SK-N-SH (cell line): ENCODE data around the gene RANBP10. TPM values are rescaled to one million over a fixed set of nuclear protein-coding genes. Genes with fewer than 3 reads are reported as not detected.

Source experiments
- CTCF ChIA-PET: fragments of 300-600, 350-600 bp; formaldehyde crosslinking; extraction: SDS; loops from one replicate; lab custom pipeline; 2021; lab: Yijun Ruan, JAX
- POLR2A ChIA-PET: fragments of 350-600 bp; sonication (Branson Sonifier 250); formaldehyde crosslinking; extraction: SDS; loops from one replicate; lab custom pipeline; 2020; ENCODE audit warnings: antibody characterized with exemption, inconsistent platforms; lab: Yijun Ruan, JAX
- DNase-seq: peaks from one replicate; pipeline ENCODE4 v3.0.0; 2012
- H2AFZ ChIP-seq: fragments of 200-600 bp; sonication (generic); 2 replicates; pipeline ENCODE4 v1.8.1; 2016; ENCODE audit warnings: antibody characterized with exemption, mild to moderate bottlenecking, low read depth
- H3F3A ChIP-seq: fragments of 200-600 bp; sonication (generic); replicated peaks from 2 replicates; pipeline ENCODE3; 2016; ENCODE audit warnings: antibody characterized with exemption, mild to moderate bottlenecking; ENCODE audit not compliant: insufficient read depth
- H3K27ac ChIP-seq, 2 experiments: fragments of 200-500 bp in 1 of 2; fragments of 200-600 bp in 1 of 2; sonication (Bioruptor generic) in 1 of 2; sonication (generic), shearing (Covaris generic) in 1 of 2; 2 replicates each; pipeline versions ENCODE4 v1.5.1 to v1.6.1; 2014 to 2016; ENCODE audit warnings: low read depth in 2 of 2, inconsistent platforms in 1 of 2, low read length in 1 of 2, mild to moderate bottlenecking in 1 of 2, mixed read lengths in 1 of 2
- H3K27me3 ChIP-seq: fragments of 200-600 bp; sonication (generic), shearing (Covaris generic); 2 replicates; pipeline ENCODE4 v1.6.1; 2016; ENCODE audit warnings: mixed run types; ENCODE audit not compliant: insufficient read depth
- H3K36me3 ChIP-seq, 2 experiments: fragments of 200-500 bp in 1 of 2; fragments of 200-600 bp in 1 of 2; sonication (Bioruptor generic) in 1 of 2; sonication (generic) in 1 of 2; replicated peaks in 1 of 2; 2 replicates each; pipeline versions ENCODE3 to v1.5.1; 2014 to 2016; ENCODE audit warnings: low read length in 1 of 2, mild to moderate bottlenecking in 1 of 2; ENCODE audit not compliant: insufficient read depth in 2 of 2, control insufficient read depth in 1 of 2
- H3K4me1 ChIP-seq, 2 experiments: fragments of 200-500 bp in 1 of 2; fragments of 200-600 bp in 1 of 2; sonication (Bioruptor generic) in 1 of 2; sonication (generic), shearing (Covaris generic) in 1 of 2; 2 replicates each; pipeline versions ENCODE4 v1.5.1 to v1.6.1; 2014 to 2016; ENCODE audit warnings: low read depth in 1 of 2, low read length in 1 of 2, mixed run types in 1 of 2; ENCODE audit not compliant: insufficient read depth in 2 of 2, control insufficient read depth in 1 of 2
- H3K4me2 ChIP-seq: fragments of 200-600 bp; sonication (generic), shearing (Covaris generic); 2 replicates; pipeline ENCODE4 v1.6.1; 2017; ENCODE audit warnings: mixed run types
- H3K4me3 ChIP-seq, 2 experiments: fragments of 200-500 bp in 1 of 2; fragments of 200-600 bp in 1 of 2; sonication (Bioruptor generic) in 1 of 2; sonication (generic), shearing (Covaris generic) in 1 of 2; 2 replicates each; pipeline versions ENCODE4 v1.5.1 to v1.8.1; 2014 to 2016; ENCODE audit warnings: low read depth in 2 of 2, inconsistent platforms in 1 of 2, low read length in 1 of 2, mild to moderate bottlenecking in 1 of 2, mixed read lengths in 1 of 2, moderate library complexity in 1 of 2
- H3K79me2 ChIP-seq: fragments of 200-600 bp; sonication (generic); 2 replicates; pipeline ENCODE4 v1.8.1; 2017; ENCODE audit warnings: mild to moderate bottlenecking; ENCODE audit not compliant: insufficient read depth
- H3K9ac ChIP-seq: fragments of 200-600 bp; sonication (generic); 2 replicates; pipeline ENCODE4 v1.6.1; 2017; ENCODE audit warnings: mixed run types
- H3K9me2 ChIP-seq: fragments of 200-600 bp; sonication (generic); 2 replicates; pipeline ENCODE4 v1.6.1; 2017; ENCODE audit warnings: mixed run types
- H3K9me3 ChIP-seq: fragments of 200-600 bp; sonication (generic); 2 replicates; pipeline ENCODE4 v1.6.1; 2017; ENCODE audit warnings: mixed run types, mild to moderate bottlenecking, moderate library complexity
- H4K20me1 ChIP-seq: fragments of 200-600 bp; sonication (generic); 2 replicates; pipeline ENCODE4 v1.6.1; 2017; ENCODE audit warnings: mild to moderate bottlenecking, mixed run types; ENCODE audit not compliant: insufficient read depth
- FOXM1 ChIP-seq: IDR thresholded peaks from 2 replicates; pipeline ENCODE4 v1.4.0; 2012; ENCODE audit warnings: low read depth, mild to moderate bottlenecking
- WGBS: methylation state at CpG from one replicate; pipeline ENCODE4 v1.1.6; 2017; ENCODE audit warnings: low lambda C conversion rate; 5-methylcytosine and 5-hydroxymethylcytosine counted together
- polyA plus RNA-seq, 3 experiments: library from polyadenylated mRNA; depleted of rRNA; stranded (reverse); fragments of >200 nt; gene quantifications; 2 replicates each; pipeline ENCODE4 v1.2.3, GENCODE V29; 2012
- TF ChIP-seq, protein P1 (sequence below): IDR thresholded peaks from 2 replicates; pipeline ENCODE4; 2012
- TF ChIP-seq, protein P2 (sequence below): fragments of 200-600 bp; sonication (generic); IDR thresholded peaks from 2 replicates; pipeline ENCODE4 v1.6.1; 2017; ENCODE audit warnings: antibody characterized with exemption, mild to moderate bottlenecking, moderate library complexity
- TF ChIP-seq, protein P3 (sequence below): IDR thresholded peaks from 2 replicates; pipeline ENCODE4 v1.4.0; 2012; ENCODE audit warnings: low read depth

Gene RANBP10
- polyA plus RNA-seq, 1 of the 3 experiments (the other 2 are of a cell fraction): 12.1 TPM

GRCh38 chr16:67685388-67686112 is 120.8 kb downstream of the RANBP10 start:
- Histone ChIP-seq H3K9me2 (no peaks in the 10 kb centered on the region), H3K27ac (no peak overlapping the region), H3K9me3 (no peaks in the 10 kb centered on the region), H2AFZ (no peak overlapping the region), H3K36me3 (peaks cover 14 to 20% of the 10 kb centered on the region in 2 experiments), H3K4me2 (no peak overlapping the region)
- CTCF ChIA-PET: interaction anchor here (1.3 to 1.8 kb wide), 2 partner anchors 13 to 131 kb away, joined by 4 to 6 read pairs; no protein-coding TSS in a partner anchor
- POLR2A ChIA-PET: no interaction called here
- TF ChIP-seq, protein P1, sequence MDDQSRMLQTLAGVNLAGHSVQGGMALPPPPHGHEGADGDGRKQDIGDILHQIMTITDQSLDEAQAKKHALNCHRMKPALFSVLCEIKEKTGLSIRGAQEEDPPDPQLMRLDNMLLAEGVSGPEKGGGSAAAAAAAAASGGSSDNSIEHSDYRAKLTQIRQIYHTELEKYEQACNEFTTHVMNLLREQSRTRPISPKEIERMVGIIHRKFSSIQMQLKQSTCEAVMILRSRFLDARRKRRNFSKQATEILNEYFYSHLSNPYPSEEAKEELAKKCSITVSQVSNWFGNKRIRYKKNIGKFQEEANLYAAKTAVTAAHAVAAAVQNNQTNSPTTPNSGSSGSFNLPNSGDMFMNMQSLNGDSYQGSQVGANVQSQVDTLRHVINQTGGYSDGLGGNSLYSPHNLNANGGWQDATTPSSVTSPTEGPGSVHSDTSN: no peak
- TF ChIP-seq, all 33 proteins: peak for 0
- no peaks in the 10 kb centered on the region for H4K20me1 ChIP-seq
- H3K9ac ChIP-seq: no peak overlapping the region
- DNase-seq: no peak
- H3F3A ChIP-seq: peaks cover 4% of the 10 kb centered on the region
- H3K79me2 ChIP-seq: peaks cover 10% of the 10 kb centered on the region; the same call in 1 of the 2 replicates
- no peaks in the 10 kb centered on the region for H3K4me1 ChIP-seq
- no peaks in the 10 kb centered on the region for H3K27me3 ChIP-seq
- WGBS: 91% methylated on average over 13 of the region's 17 CpGs
- H3K4me3 ChIP-seq: no peak overlapping the region

DNA sequence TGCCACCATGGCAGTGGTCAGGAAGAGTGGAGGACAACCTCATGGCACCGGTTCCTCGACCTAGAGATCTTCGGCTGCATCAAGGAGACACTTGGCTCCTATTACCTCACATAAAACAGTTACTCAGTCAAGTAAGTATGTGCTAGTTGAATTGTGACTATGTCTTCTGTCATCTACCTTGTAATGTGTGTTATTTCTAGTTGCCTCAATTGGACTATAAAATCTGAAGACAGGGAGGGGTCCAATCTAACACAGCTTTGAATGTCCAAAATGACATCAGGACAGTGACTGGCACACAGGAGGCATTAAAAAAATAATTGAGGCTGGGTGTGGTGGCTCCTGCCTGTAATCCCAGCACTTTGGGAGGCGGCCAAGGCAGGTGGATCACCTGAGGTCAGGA is 122.6 kb downstream of the RANBP10 start:
- no peaks in the 10 kb centered on the region for H3K4me1 ChIP-seq
- H3K4me3 ChIP-seq: no peak overlapping the region
- CTCF ChIA-PET: interaction anchor here (1.4 to 4.2 kb wide), 2 partner anchors 11 to 16 kb away, joined by 3 to 23 read pairs; no protein-coding TSS in a partner anchor
- 86% methylated on average over 4 of the region's 4 CpGs for WGBS
- no peak overlapping the region for H3K27ac ChIP-seq
- no peaks in the 10 kb centered on the region for H3K9me2 ChIP-seq
- TF ChIP-seq FOXM1: no peak
- TF ChIP-seq, protein P2, sequence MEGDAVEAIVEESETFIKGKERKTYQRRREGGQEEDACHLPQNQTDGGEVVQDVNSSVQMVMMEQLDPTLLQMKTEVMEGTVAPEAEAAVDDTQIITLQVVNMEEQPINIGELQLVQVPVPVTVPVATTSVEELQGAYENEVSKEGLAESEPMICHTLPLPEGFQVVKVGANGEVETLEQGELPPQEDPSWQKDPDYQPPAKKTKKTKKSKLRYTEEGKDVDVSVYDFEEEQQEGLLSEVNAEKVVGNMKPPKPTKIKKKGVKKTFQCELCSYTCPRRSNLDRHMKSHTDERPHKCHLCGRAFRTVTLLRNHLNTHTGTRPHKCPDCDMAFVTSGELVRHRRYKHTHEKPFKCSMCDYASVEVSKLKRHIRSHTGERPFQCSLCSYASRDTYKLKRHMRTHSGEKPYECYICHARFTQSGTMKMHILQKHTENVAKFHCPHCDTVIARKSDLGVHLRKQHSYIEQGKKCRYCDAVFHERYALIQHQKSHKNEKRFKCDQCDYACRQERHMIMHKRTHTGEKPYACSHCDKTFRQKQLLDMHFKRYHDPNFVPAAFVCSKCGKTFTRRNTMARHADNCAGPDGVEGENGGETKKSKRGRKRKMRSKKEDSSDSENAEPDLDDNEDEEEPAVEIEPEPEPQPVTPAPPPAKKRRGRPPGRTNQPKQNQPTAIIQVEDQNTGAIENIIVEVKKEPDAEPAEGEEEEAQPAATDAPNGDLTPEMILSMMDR: no peak
- TF ChIP-seq, protein P3, sequence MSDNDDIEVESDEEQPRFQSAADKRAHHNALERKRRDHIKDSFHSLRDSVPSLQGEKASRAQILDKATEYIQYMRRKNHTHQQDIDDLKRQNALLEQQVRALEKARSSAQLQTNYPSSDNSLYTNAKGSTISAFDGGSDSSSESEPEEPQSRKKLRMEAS: no peak
- H4K20me1 ChIP-seq: no peaks in the 10 kb centered on the region
- H3K9ac ChIP-seq: no peak overlapping the region
- peaks cover 4% of the 10 kb centered on the region for H3F3A ChIP-seq
- H3K36me3 ChIP-seq: peaks cover 10 to 20% of the 10 kb centered on the region in 2 experiments
- POLR2A ChIA-PET: interaction anchor here (0.6 kb wide), 1 partner anchor 13 kb away, joined by 4 read pairs; no protein-coding TSS in a partner anchor
- DNase-seq: no peak
- H3K9me3 ChIP-seq: no peaks in the 10 kb centered on the region
- H3K4me2 ChIP-seq: no peak overlapping the region
- H2AFZ ChIP-seq: no peak overlapping the region
- H3K27me3 ChIP-seq: no peaks in the 10 kb centered on the region
- H3K79me2 ChIP-seq: no peaks in the 10 kb centered on the region
